GM19238 (cell line): ENCODE results near the gene SETX.
"Not testable (repeated sequence)": the region's sequence is repeated elsewhere in the genome, so short reads cannot be mapped to it uniquely, and the experiment has no call there.

ENCODE experiments used
- DNase-seq: peaks from one replicate; pipeline ENCODE4 v3.0.0; 2011; ENCODE audit warnings: low spot score; ENCODE audit not compliant: insufficient read length

The SETX gene

DNA sequence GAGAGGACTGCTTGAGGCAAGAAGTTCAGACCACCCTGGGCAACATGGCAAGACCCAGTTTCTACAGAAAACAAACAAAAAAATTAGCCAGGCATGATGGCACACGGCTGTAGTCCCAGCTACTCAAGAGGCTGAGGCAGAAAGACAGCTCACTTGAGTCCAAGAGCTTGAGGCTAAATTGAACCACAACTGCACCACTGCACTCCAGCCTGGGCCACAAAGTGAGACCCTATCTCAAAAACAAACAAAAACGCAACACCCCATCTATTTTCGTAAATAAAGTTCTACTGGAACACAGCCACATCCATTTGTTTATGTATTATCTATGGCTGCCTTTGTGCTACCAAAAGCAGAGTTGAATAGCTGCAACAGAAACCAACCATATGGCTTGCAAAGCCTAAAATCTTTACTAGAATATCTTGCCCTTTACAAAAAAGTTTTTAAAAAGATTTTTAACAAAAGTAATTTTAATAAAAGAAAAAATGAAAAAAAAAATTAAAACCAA is 67.5 kb downstream of the SETX start:
- DNase-seq = no peak

DNA sequence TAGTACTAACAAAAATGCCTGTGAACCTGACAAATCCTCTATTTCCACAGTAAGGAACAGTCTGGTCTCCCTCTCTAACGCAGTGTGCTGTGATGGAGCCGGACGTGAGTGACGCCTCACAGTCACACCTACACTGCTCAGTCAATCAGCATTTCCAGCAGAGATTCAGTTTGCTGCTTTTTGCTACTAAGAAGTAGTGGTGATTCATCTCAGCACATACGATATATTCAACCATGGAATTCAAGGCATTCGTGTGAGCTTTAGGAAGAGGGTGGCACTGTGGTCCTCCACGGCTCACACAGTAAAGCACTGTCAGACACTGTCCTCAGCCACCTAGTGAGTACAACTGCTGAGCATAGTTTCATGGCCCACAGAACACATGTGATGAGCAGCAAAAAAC is 70.9 kb downstream of the SETX start:
- no peak for DNase-seq

DNA sequence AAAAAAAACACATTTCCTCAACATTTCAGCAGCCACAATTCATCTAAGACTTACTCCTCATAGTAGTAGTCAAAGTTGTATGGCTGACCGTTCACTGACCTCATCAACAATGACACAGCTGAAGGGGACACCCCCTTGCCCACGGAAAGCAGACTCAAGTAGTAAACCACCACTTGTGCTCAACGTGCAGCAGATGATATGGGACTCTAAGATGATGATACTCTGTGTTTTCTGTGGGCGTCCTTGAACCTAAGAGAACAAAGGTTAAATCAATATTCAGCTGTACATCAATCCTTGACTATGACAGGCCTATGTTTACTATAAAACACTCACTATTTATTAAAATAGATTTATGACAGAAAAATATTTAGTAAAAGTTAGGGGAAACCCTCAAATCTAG is 71.6 kb downstream of the SETX start:
- DNase-seq = no peak

DNA sequence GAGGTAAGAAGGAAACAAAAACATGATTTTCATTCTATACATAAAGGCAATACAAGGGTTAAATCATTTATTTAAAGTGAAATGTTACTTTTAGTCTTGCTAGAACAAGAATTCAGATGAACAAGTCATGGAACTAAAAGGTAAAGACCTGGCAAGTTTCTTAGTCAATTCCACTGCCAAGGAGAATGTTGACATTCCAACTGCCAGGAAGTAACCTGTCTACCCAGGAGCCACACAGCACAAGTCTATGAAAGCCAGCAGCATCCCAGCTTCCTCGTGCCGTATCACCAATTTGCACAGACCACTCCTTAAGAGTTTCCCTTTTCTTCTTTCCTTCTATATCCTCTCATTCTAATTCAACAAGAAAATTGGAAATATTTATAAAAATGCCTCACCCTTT is 79.9 kb downstream of the SETX start:
- DNase-seq = no peak

DNA sequence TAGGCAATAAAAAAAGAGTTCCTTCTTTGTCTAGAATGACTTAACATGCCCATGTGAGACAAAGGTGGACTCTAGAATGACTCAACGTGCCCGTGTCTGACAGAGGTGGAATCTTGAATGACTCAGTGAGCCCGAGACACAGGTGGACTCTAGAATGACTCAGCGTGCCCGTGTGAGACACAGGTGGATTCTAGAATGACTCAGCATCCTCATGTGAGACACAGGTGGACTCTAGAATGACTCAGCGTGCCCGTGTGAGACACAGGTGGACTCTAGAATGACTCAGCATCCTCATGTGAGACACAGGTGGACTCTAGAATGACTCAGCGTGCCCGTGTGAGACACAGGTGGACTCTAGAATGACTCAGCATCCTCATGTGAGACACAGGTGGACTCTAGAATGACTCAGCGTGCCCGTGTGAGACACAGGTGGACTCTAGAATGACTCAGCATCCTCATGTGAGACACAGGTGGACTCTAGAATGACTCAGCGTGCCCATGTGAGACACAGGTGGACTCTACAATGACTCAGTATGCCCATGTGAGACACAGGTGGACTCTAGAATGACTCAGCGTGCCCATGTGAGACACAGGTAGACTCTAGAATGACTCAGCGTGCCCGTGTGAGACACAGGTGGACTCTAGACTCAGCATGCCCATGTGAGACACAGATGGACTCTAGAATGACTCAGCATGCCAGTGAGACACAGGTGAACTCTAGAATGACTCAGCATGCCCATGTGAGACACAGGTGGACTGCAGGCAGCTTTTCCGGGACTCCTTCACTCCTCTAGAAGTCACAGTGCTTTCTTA is 84.9 kb downstream of the SETX start:
- not testable (repeated sequence) for DNase-seq

DNA sequence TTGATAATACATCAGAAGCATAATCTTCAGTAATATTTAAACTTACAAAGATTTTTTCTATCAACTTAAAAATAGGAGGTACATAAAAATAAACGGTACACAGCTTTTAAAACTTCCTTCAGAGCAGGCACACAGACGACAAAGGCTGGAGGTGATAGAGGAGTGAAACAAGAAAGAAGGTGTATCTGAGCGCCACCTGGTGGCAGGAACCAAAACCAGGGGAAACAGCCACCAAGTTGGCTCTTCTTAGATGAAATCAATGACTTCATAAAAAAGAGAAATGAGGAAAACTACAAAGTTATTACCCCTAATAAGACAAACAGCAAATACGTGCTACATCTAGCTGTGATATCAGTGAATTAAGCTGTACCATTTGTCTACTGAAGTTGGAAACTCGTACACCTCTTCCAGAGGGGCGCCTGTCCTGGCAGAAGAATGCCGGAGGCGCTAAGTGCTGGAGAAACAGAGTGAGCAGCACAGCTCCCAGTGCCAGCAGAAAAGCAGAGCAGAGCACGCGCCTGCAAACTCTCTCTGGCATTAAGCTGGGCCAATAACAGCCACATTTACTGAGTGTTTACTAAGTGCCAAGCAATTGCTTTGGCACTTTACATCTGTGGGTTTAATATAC is 85.9 kb downstream of the SETX start:
- no peak for DNase-seq

DNA sequence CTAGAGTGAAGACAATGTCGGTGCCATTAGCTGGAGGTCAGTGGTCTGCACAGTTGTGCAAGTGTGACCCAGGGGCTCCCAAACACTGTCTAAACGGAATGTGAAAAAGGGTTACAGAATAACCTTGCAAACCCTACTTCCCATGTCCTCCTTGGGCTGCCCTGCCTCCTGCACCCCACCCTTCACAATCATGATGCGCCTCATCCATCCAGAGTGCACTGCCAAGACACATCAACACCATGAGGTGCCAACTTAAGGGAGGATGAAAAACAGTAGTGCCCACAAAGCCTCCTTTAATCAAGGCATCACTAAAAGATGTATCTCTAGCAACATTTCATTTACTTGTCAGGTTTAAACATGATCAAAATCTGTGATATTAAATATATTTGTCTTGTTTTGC is 87.1 kb downstream of the SETX start:
- DNase-seq = no peak

DNA sequence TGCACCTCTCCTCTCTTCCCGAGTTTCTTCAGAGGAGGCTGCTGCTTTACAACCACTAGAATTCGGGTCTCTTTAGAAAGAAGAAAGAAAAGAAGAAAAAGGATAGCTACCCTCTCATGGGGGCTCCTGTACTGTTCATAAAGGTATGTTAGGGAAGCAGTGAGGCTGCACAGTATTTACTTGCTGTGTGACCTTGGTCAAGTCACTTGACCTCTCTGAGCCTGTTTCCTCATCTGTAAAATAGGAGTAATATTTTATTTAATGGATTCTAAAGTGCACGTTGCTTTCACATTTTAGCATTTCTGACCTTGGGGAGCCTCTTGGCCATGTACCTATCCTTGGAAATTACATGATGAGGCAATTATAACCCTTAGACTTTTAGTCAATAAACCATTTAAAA is 88.8 kb downstream of the SETX start:
- no peak for DNase-seq

DNA sequence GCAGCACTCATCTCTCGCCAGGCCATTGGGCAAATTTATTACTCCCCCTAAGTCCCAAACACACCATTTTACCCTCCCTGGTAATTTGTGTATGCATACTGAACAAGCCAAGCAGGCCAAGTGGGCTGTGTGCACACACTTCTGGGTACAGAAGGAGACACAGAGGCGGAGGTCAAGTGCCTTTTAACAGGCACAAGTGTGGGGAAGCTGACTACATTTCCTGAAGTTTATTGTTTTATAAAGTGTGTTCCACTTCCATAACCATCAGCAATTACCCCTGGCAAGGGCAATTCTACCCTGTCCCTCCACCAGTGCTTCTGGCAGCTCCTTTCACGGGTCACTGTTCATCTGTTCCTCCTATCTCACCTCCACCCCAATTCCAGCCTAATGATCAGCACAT is 93.9 kb downstream of the SETX start:
- no peak for DNase-seq

DNA sequence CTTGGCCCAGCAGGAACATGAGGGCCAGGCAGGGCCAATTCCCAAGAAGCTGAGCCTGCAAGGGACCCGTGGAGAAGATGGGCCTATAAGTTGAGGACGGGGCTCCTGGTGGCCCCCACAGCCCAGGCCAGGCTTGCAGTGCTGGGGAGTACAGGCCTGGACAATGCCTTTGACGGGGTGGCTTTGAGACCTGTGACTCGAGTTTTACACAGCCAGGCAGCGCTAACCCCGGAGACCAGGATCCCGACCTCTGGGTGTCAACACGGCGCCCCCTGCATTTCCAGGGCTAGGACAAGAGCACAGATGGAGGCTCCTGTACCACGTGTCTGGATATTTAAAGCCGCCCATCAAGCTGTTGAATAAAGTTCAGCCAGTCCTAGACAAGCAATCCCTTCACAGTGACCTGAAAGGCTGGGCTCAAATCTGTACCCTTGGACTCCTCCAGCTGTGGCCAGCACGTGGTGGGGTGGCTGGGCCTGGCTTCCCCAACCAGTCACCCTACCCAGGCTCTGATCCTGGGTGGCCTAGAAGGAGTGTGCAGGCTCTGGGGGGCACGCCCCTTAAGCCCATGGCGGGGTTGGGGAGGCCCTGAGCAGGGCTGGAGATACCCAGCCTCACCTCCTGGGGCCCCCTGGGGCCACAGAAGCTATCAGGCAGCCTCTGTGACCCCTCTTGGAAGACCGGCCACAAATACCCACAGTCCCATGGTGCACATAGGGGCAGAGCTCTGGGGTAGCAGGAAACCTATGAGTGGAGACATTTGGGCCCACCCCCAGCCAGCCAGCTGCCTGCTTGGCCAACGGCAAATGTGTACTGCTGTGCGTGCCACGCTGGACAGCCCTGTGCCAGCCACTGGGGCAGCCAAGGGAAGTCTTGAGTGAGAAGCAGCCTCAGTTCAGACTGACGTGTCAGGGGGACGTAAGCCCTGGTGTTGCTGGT is 104.2 kb downstream of the SETX start:
- no peak for DNase-seq

DNA sequence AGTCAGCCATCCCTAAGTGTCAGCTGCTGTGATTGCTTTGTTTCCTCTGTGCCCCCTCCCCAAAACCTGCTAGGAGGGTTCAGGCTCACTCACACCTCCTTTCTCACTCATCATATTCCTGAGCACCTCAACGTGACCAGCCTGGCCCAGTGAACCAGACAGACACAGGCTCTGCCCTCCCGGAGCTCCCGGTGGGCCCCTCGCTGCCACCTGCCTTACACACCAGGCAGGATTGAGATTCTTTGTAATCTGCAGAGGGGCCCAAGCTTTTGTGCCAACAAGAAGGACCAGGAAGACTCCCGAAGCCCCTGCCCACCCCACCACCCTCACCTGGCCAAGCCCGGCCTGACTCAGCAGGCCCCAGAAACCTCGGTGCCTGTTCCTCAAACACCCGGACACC is 105.1 kb downstream of the SETX start:
- DNase-seq = no peak

DNA sequence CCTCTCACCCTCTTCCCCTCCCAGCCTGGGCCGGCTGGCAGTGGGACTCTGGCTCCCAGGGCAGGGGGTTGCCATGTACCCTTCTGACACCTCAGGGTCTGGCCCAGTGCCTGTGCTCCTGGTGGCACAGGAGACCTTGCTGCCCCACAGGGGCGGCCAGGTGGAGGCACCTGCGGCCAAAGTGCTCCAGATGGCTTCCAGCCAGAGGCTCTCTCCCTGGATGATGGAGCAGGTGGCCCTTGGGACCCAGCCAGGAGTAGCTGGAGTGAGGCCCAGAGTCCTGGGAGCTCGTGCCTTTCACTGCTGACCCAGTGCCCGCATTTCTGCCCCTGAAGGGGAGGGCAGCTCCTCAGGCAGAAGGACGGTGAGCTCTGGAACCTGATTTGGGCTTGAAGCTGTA is 105.7 kb downstream of the SETX start:
- no peak for DNase-seq

DNA sequence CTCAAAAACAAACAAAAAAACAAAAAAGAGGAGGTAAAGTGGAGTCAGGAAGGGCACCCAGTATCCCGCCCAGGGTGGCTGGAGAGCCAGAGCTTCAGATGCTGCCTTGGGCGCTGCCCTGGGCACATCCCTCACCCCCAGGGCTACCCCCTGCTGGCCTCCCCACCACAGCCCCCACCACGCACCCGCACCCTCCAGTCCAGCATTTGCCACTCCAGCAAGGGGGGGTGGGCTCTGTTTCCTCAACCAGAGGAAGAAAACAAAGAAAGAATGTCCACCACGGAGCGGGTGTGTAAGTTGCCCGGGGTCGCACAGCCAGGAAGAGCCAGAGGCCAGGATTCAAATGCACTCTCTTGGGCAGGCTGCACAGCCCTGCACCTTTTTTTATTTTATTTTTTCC is 106.8 kb downstream of the SETX start:
- DNase-seq = no peak

DNA sequence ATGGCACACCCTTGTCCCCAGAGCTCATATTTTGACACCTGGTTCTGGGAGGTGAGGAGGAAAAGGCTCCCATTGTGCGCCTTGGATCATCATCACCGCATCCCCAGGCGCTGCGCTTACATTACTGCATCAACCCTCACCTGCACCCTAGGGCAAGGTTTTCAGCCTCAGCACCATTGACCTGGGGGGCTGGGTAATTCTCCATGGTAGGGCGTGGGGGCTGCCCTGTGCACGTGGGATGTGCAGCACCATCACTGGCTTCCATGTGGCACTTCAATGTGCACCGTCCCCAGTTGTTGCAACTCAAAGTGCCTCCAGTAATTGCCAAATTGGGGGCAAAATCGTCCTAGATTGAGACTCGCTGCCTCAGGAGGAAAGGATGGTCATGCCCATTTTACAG is 109.3 kb downstream of the SETX start:
- no peak for DNase-seq

DNA sequence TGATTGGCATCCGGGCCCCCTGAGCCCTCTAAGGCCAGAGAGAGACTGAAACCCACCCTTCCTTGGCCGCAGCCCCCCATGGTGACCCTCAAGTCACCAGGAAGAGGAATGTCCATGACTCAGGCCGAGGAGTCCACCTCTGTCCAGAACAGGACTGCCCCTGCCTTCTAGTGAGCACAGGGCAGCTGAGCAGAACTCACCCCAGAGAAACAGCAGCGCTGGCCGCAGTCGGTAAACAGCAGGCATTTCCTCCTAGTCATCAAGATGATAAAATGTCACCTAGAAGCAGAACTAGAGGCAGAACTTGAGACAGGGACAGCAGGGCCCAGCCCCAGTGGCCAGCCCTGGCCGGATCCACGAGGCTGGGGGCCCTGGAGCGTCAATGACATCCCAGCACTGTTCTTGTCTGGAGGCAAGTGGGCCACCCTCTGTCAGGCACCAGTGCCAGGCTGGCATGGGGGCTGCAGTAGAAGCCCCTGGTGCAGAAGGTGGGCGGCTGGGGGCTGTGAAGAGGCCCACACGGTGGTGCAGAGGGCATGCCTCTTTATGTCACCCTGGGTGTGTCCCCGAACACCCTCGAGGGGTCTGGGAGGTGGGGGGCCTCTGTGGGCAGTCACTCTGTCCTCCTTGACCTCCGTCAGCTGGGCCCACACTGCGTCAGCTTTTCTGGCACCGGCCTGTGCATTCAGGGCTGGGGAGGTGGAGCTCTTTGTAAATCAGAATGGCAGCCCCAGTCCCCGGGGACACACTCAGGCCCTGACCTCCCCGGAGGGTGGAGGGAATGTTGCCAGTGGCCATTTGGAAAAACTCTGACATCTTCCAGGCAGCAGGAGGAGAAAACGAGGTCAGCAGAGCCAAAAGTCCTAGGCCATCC is 110.0 kb downstream of the SETX start:
- no peak for DNase-seq

DNA sequence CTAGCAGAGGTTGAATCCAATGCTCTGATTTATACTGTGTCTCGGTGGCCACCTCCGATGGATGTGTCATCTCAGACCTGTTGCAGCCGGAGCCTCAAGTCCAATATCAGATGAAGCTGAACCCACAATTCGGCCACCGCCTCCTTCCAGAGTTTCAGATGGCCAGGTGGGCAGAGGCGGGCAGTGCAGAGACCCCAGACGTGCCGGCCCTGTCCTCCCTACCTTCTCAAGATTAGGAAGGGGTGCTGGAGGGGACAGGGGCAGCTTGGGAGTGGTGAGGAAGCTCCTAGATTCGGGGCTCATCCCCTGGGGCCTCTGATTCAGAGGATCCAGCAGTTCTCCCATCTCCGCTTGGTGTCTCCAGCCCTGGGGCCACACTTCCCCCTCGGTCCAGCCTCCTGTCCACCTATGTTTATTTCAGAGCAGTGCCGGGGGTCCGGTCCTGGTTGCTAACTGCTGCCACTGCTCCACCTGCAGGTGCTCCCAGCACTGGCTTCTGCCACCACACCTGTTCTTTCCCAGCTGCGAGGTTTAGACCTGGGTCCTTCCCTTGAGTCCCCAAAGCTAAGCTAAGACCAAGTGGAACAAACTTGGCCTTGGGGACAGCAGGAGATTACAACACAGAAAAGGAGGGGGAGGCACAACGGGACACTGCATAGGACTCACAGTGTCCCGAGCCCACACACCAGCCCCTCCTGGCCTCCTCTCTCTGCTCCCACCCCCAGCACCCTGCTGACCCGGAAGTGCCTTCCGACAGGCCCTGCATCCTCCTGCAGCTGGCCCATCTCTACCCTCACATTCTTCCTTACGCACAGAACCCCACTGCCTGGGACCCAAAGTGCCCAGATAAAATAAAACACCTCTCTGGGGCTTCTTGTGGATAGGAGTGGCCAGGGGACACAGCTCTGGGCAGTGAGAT is 111.4 kb downstream of the SETX start:
- DNase-seq = no peak

DNA sequence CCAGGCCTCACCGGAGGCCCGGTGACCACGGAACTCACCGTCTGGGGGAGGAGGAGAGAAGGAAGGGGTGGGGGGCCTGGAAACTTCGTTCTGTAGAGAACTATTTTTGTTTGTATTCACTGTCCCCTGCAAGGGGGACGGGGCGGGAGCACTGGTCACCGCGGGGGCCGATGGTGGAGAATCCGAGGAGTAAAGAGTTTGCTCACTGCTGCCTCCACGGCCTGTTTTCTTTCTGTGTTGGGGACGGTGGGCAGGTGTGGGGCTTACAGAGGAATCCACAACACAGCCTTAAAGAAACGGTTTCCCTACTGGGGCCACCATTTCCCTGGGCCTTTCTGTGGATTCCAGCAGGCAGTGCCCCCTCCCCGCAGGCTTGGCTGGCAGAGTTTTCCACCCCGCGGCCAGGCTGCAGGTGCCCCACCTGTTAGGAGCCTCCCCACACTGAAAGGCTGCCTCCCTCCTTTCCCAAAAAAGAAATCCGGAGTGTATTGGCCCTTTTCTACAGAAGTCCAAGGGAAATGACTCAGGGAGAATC is 112.1 kb downstream of the SETX start:
- DNase-seq = no peak

DNA sequence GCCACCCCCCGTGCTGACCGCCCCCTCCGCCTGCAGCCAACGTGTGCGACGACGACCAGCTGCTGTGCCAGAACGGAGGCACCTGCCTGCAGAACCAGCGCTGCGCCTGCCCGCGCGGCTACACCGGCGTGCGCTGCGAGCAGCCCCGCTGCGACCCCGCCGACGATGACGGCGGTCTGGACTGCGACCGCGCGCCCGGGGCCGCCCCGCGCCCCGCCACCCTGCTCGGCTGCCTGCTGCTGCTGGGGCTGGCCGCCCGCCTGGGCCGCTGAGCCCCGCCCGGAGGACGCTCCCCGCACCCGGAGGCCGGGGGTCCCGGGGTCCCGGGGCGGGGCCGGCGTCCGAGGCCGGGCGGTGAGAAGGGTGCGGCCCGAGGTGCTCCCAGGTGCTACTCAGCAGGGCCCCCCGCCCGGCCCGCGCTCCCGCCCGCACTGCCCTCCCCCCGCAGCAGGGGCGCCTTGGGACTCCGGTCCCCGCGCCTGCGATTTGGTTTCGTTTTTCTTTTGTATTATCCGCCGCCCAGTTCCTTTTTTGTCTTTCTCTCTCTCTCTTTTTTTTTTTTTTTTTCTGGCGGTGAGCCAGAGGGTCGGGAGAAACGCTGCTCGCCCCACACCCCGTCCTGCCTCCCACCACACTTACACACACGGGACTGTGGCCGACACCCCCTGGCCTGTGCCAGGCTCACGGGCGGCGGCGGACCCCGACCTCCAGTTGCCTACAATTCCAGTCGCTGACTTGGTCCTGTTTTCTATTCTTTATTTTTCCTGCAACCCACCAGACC is 112.8 kb downstream of the SETX start:
- DNase-seq = peak; percentile 53

DNA sequence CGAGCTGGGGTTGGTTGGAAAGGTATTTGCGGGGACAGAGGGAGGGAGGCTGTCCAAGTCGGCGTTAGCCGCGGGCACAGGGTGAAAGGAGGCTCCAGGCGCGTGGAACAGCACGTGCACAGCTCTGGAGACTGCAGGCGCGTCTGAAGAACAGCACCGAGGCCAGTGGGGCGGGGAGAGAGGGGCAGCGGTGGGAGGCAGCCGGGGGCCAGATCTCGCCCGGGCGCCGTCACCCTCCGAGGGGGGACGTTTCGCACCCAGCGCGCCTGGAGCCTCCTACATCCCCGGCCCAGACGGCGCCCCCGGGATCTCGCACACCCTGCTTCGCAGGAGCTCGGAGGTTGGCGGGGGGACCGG is 113.3 kb downstream of the SETX start:
- DNase-seq = no peak
